Esophagus muscularis mucosa (tissue), 4 donors: Measurements from ENCODE around the gene PCNX1. TPM values are rescaled to one million over a fixed set of nuclear protein-coding genes. Genes with fewer than 3 reads are reported as not detected.

Experiments used
- DNase-seq: peaks from one replicate; pipeline ENCODE4 v3.0.0-alpha.2; 2017; ENCODE audit errors: extremely low spot score
- H3K27ac ChIP-seq, 4 donors: fragments of 200-600 bp; sonication (generic); replicated peaks in 1 of 4; 1 replicate in 3 of 4; 2 replicates in 1 of 4; pipeline ENCODE4 v1.5.1; 2016 to 2019; ENCODE audit warnings: mild to moderate bottlenecking in 1 of 4
- H3K27me3 ChIP-seq, 4 donors: fragments of 200-600 bp; sonication (generic); one replicate each; pipeline versions ENCODE4 v1.5.1 to v1.6.0; 2016 to 2019
- H3K36me3 ChIP-seq, 4 donors: fragments of 200-600 bp; sonication (generic); one replicate each; pipeline ENCODE4 v1.5.1; 2016 to 2019
- H3K4me1 ChIP-seq, 4 donors: fragments of 200-600 bp; sonication (generic); one replicate each; pipeline ENCODE4 v1.5.1; 2016 to 2019
- H3K4me3 ChIP-seq, 4 donors: fragments of 200-600 bp; sonication (generic); 1 replicate in 2 of 4; 2 replicates in 2 of 4; pipeline ENCODE4 v1.5.1; 2016 to 2019; ENCODE audit warnings: mild to moderate bottlenecking in 4 of 4, moderate library complexity in 1 of 4
- H3K9me3 ChIP-seq, 4 donors: fragments of 200-600 bp; sonication (generic); 1 replicate in 3 of 4; 2 replicates in 1 of 4; pipeline ENCODE4 v1.5.1; 2016 to 2019
- EP300 ChIP-seq: sonication (generic); formaldehyde crosslinking; IDR thresholded peaks from one replicate; pipeline ENCODE4 v1.6.1; 2017; ENCODE audit warnings: antibody characterized with exemption
- POLR2A ChIP-seq: fragments of 450-650 bp; IDR thresholded peaks from one replicate; pipeline ENCODE4 v1.6.1; 2017; ENCODE audit warnings: antibody characterized with exemption, moderate library complexity, mild to moderate bottlenecking, low read depth
- POLR2AphosphoS5 ChIP-seq, 2 donors: sonication (generic); formaldehyde crosslinking; IDR thresholded peaks; one replicate each; pipeline ENCODE4 v1.6.1; 2017; ENCODE audit warnings: antibody characterized with exemption in 2 of 2
- WGBS: methylation state at CpG from one replicate; pipeline ENCODE4 v1.1.5; 2018; 5-methylcytosine and 5-hydroxymethylcytosine counted together
- intact Hi-C: fragments of 100-400 bp; cut with DNase I; formaldehyde crosslinking; loops from one replicate; pipeline ENCODE4 v1.15.1; 2023
- total RNA-seq, 4 donors: library from RNA; depleted of rRNA; stranded (reverse); fragments of >200 nt; gene quantifications; one replicate each; pipeline versions ENCODE4 v1.1.0 to v1.2.1, GENCODE V29; 2016
- TF ChIP-seq, protein P1 (sequence below), 3 experiments: fragments of 200-600 bp in 2 of 3; fragments of 450-650 bp in 1 of 3; sonication (generic) in 2 of 3; IDR thresholded peaks; one replicate each; pipeline ENCODE4 v1.5.1; 2017 to 2019; ENCODE audit warnings: antibody characterized with exemption in 3 of 3, mild to moderate bottlenecking in 2 of 3, moderate library complexity in 1 of 3

Gene PCNX1
- total RNA-seq, 4 donors from 2014 or later: 56.3 to 62.5 (median 59.6) TPM

- no peak overlapping the region for H3K27ac ChIP-seq
- peaks cover 32 to 59% (median 40%) of the 10 kb centered on the region in 4 donors for H3K4me1 ChIP-seq
- no peaks in the 10 kb centered on the region for H3K36me3 ChIP-seq
- intact Hi-C loops: no loop called here
- DNase-seq: no peak
- no peak overlapping the region for H3K4me3 ChIP-seq
- no peaks in the 10 kb centered on the region for H3K27me3 ChIP-seq
- TF ChIP-seq POLR2AphosphoS5 (IDR thresholded peaks at IDR 0.05): no peak
- TF ChIP-seq POLR2A: no peak
- TF ChIP-seq, protein P1, sequence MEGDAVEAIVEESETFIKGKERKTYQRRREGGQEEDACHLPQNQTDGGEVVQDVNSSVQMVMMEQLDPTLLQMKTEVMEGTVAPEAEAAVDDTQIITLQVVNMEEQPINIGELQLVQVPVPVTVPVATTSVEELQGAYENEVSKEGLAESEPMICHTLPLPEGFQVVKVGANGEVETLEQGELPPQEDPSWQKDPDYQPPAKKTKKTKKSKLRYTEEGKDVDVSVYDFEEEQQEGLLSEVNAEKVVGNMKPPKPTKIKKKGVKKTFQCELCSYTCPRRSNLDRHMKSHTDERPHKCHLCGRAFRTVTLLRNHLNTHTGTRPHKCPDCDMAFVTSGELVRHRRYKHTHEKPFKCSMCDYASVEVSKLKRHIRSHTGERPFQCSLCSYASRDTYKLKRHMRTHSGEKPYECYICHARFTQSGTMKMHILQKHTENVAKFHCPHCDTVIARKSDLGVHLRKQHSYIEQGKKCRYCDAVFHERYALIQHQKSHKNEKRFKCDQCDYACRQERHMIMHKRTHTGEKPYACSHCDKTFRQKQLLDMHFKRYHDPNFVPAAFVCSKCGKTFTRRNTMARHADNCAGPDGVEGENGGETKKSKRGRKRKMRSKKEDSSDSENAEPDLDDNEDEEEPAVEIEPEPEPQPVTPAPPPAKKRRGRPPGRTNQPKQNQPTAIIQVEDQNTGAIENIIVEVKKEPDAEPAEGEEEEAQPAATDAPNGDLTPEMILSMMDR (IDR thresholded peaks at IDR 0.05): no peak
- H3K9me3 ChIP-seq: no peaks in the 10 kb centered on the region
Measured at GRCh38 chr14:70915415-70915814, 8.2 kb downstream of the PCNX1 start.

GRCh38 chr14:70916300-70916699 lies 9.0 kb downstream of the PCNX1 start:
- no peak overlapping the region for H3K4me3 ChIP-seq
- H3K27me3 ChIP-seq: no peaks in the 10 kb centered on the region
- intact Hi-C loops: no loop called here
- no peak for TF ChIP-seq POLR2A
- TF ChIP-seq, protein P1 (IDR thresholded peaks at IDR 0.05): no peak
- no peak for TF ChIP-seq EP300
- no peak for TF ChIP-seq POLR2AphosphoS5 (IDR thresholded peaks at IDR 0.05)
- no peak overlapping the region for H3K27ac ChIP-seq
- peaks cover 33 to 59% (median 41%) of the 10 kb centered on the region in 4 donors for H3K4me1 ChIP-seq
- no peaks in the 10 kb centered on the region for H3K9me3 ChIP-seq
- H3K36me3 ChIP-seq: no peaks in the 10 kb centered on the region
- DNase-seq: no peak
- 94% methylated on average over 7 of the region's 7 CpGs for WGBS

DNA sequence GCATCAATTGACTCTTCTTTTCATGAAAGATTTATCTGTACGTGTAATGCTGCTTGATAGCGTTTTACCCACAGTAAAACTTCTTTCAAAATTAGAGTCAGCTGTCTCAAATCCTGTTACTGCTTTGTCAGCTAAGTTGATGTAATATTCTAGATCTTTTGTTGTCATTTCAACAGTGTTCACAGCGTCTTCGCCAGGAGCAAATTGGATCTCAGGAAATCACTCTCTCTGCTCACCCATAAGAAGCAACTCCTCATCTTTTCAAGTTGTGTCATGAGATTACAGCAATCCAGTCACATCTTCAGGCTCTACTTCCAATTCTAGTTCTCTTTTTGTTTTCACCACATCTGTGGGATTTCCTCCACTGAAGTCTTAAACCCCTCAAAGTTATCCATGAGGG lies 9.5 kb downstream of the PCNX1 start:
- H3K27me3 ChIP-seq: no peaks in the 10 kb centered on the region
- DNase-seq: no peak
- 78% methylated on average over 4 of the region's 4 CpGs for WGBS
- no peaks in the 10 kb centered on the region for H3K36me3 ChIP-seq
- no peaks in the 10 kb centered on the region for H3K9me3 ChIP-seq
- intact Hi-C loops: no loop called here
- H3K4me3 ChIP-seq: no peak overlapping the region
- H3K27ac ChIP-seq: no peak overlapping the region
- peaks cover 36 to 59% (median 38%) of the 10 kb centered on the region in 4 donors for H3K4me1 ChIP-seq
- TF ChIP-seq POLR2A (no peak), POLR2AphosphoS5 (IDR thresholded peaks at IDR 0.05) (no peak), EP300 (no peak)
- TF ChIP-seq, protein P1 (IDR thresholded peaks at IDR 0.05): no peak

DNA sequence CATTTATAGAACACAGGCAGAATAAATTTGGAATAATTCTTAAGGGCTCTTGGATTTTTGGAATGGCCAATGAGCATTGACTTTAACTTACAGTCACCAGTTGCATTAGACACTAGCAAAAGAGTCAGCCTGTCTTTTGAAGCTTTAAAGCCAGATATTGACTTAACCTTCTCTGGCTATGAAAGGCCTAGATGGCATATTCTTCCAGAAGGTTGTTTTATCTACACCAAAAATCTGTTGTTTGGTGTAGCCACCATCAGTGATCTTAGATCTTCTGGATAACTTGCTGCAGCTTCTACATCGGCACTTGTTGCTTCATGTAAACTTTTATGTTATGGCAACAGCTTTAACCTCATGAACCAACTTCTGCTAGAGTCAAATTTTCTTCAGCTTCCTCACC lies 10.4 kb downstream of the PCNX1 start:
- TF ChIP-seq, protein P1 (IDR thresholded peaks at IDR 0.05): no peak
- TF ChIP-seq POLR2A (no peak), POLR2AphosphoS5 (IDR thresholded peaks at IDR 0.05) (no peak), EP300 (no peak)
- Histone ChIP-seq H3K27me3 (no peaks in the 10 kb centered on the region), H3K4me3 (no peak overlapping the region), H3K27ac (no peak overlapping the region), H3K4me1 (peaks cover 30 to 51% (median 35%) of the 10 kb centered on the region in 4 donors), H3K36me3 (no peaks in the 10 kb centered on the region), H3K9me3 (no peaks in the 10 kb centered on the region)
- no peak for DNase-seq
- intact Hi-C loops: no loop called here
- 83% methylated on average over 1 of the region's 1 CpG for WGBS

DNA sequence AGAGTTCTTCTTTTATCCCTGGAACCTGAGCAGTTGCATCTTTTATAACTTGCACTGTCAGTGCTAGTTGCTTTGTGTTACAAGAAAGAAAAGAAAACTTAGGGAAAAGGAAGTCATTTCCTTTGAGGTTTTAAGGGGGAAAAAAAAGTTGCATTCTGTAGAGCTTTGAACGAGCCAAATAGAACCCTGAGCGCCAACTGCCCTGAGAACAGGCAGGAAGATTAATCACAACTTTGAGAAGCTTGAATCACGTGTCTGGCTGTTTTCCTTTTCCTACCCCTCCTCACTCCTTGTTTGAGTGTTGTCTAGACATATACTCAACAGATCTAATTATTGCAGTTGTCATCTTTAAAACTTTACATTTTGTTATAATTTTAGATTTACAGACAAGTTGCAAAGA lies 12.5 kb downstream of the PCNX1 start:
- WGBS: 8% methylated on average over 3 of the region's 3 CpGs
- H3K36me3 ChIP-seq: no peaks in the 10 kb centered on the region
- intact Hi-C loops: no loop called here
- no peak overlapping the region for H3K27ac ChIP-seq
- no peak overlapping the region for H3K4me3 ChIP-seq
- TF ChIP-seq POLR2A (no peak), POLR2AphosphoS5 (IDR thresholded peaks at IDR 0.05) (no peak), EP300 (no peak)
- TF ChIP-seq, protein P1 (IDR thresholded peaks at IDR 0.05): no peak
- no peaks in the 10 kb centered on the region for H3K27me3 ChIP-seq
- no peak for DNase-seq
- H3K9me3 ChIP-seq: no peaks in the 10 kb centered on the region
- H3K4me1 ChIP-seq: peaks cover 29 to 49% (median 40%) of the 10 kb centered on the region in 4 donors
